ENCODE results near the gene FAM217B.

The FAM217B gene

GRCh38 chr20:59972037-59972801, 32.0 kb downstream of the FAM217B start:
- H3K27me3 Mint-ChIP-seq, result no peaks in the 10 kb centered on the region

GRCh38 chr20:59976156-59976782, 36.1 kb downstream of the FAM217B start:
- peaks cover 10% of the 10 kb centered on the region for H3K36me3 Mint-ChIP-seq
- no peak overlapping the region for H3K4me3 Mint-ChIP-seq
- no peak for ATAC-seq (ENCODE audit: low read depth)
- no peaks in the 10 kb centered on the region for H3K9me3 Mint-ChIP-seq
- no peaks in the 10 kb centered on the region for H3K27me3 Mint-ChIP-seq
- H3K27ac Mint-ChIP-seq, result no peak overlapping the region
- H3K4me1 Mint-ChIP-seq, result no peaks in the 10 kb centered on the region
- no peak for DNase-seq (ENCODE audit: low spot score in 2 of 2)

More at GRCh38 chr20:59972037-59972801, 32.0 kb downstream of the FAM217B start:
- Mint-ChIP-seq H3K27ac (no peak overlapping the region), H3K4me1 (no peaks in the 10 kb centered on the region), H3K9me3 (no peaks in the 10 kb centered on the region), H3K36me3 (peaks cover 8% of the 10 kb centered on the region), H3K4me3 (no peak overlapping the region)
- DNase-seq (ENCODE audit: low spot score in 2 of 2) (no peak), ATAC-seq (ENCODE audit: low read depth) (no peak)

- H3K4me1 Mint-ChIP-seq, result no peaks in the 10 kb centered on the region
- peaks cover 1% of the 10 kb centered on the region for H3K9me3 Mint-ChIP-seq
- H3K27ac Mint-ChIP-seq, result no peak overlapping the region
- peaks cover 10% of the 10 kb centered on the region for H3K36me3 Mint-ChIP-seq
- ATAC-seq (ENCODE audit: low read depth) (no peak), DNase-seq (ENCODE audit: low spot score in 2 of 2) (no peak)
- H3K4me3 Mint-ChIP-seq, result no peak overlapping the region
- H3K27me3 Mint-ChIP-seq, result no peaks in the 10 kb centered on the region
Observed at GRCh38 chr20:59977086-59977485, 36.9 kb downstream of the FAM217B start.

- Mint-ChIP-seq H3K27ac (no peak overlapping the region), H3K4me1 (peaks cover 2% of the 10 kb centered on the region), H3K36me3 (peaks cover 5% of the 10 kb centered on the region), H3K27me3 (no peaks in the 10 kb centered on the region), H3K9me3 (peaks cover 1% of the 10 kb centered on the region), H3K4me3 (no peak overlapping the region)
- ATAC-seq (ENCODE audit: low read depth) (no peak), DNase-seq (ENCODE audit: low spot score in 2 of 2) (no peak)
Observed at GRCh38 chr20:59983076-59983475, 42.9 kb downstream of the FAM217B start.

GRCh38 chr20:59984541-59984940, 44.4 kb downstream of the FAM217B start:
- Mint-ChIP-seq H3K4me1 (peaks cover 2% of the 10 kb centered on the region), H3K4me3 (no peak overlapping the region), H3K27ac (peak overlapping the region; percentile 54), H3K27me3 (no peaks in the 10 kb centered on the region), H3K9me3 (peaks cover 1% of the 10 kb centered on the region), H3K36me3 (peaks cover 7% of the 10 kb centered on the region)
- DNase-seq (ENCODE audit: low spot score in 2 of 2), result no peak
- no peak for ATAC-seq (ENCODE audit: low read depth)

- Mint-ChIP-seq H3K27me3 (no peaks in the 10 kb centered on the region), H3K4me3 (no peak overlapping the region), H3K27ac (peak overlapping the region; percentile 54), H3K9me3 (peaks cover 1% of the 10 kb centered on the region), H3K36me3 (peaks cover 9% of the 10 kb centered on the region), H3K4me1 (peaks cover 2% of the 10 kb centered on the region)
- ATAC-seq (ENCODE audit: low read depth) (no peak), DNase-seq (ENCODE audit: low spot score in 2 of 2) (no peak)
Observed at GRCh38 chr20:59985164-59985563, 45.0 kb downstream of the FAM217B start.

GRCh38 chr20:59985864-59986263, 45.7 kb downstream of the FAM217B start:
- peaks cover 2% of the 10 kb centered on the region for H3K4me1 Mint-ChIP-seq
- peaks cover 7% of the 10 kb centered on the region for H3K36me3 Mint-ChIP-seq
- DNase-seq (ENCODE audit: low spot score in 2 of 2) (no peak), ATAC-seq (ENCODE audit: low read depth) (no peak)
- peaks cover 1% of the 10 kb centered on the region for H3K9me3 Mint-ChIP-seq
- no peaks in the 10 kb centered on the region for H3K27me3 Mint-ChIP-seq
- H3K4me3 Mint-ChIP-seq, result no peak overlapping the region
- H3K27ac Mint-ChIP-seq, result no peak overlapping the region

- Mint-ChIP-seq H3K27me3 (no peaks in the 10 kb centered on the region), H3K4me1 (peaks cover 2% of the 10 kb centered on the region), H3K36me3 (peaks cover 7% of the 10 kb centered on the region), H3K27ac (no peak overlapping the region), H3K4me3 (no peak overlapping the region), H3K9me3 (no peaks in the 10 kb centered on the region)
- ATAC-seq (ENCODE audit: low read depth), result no peak
- no peak for DNase-seq (ENCODE audit: low spot score in 2 of 2)
Observed at GRCh38 chr20:59987135-59987534, 46.9 kb downstream of the FAM217B start.

- H3K27ac Mint-ChIP-seq, result no peak overlapping the region
- H3K4me3 Mint-ChIP-seq, result no peak overlapping the region
- ATAC-seq (ENCODE audit: low read depth), result no peak
- H3K36me3 Mint-ChIP-seq, result peaks cover 6% of the 10 kb centered on the region
- H3K9me3 Mint-ChIP-seq, result no peaks in the 10 kb centered on the region
- no peak for DNase-seq (ENCODE audit: low spot score in 2 of 2)
- H3K4me1 Mint-ChIP-seq, result peaks cover 2% of the 10 kb centered on the region
- no peaks in the 10 kb centered on the region for H3K27me3 Mint-ChIP-seq
Observed at GRCh38 chr20:59988141-59988540, 48.0 kb downstream of the FAM217B start.

- no peak for ATAC-seq (ENCODE audit: low read depth)
- Mint-ChIP-seq H3K27ac (no peak overlapping the region), H3K27me3 (no peaks in the 10 kb centered on the region), H3K9me3 (no peaks in the 10 kb centered on the region), H3K4me1 (no peaks in the 10 kb centered on the region), H3K4me3 (no peak overlapping the region), H3K36me3 (peaks cover 8% of the 10 kb centered on the region)
- DNase-seq (ENCODE audit: low spot score in 2 of 2), result no peak
Observed at GRCh38 chr20:59992526-59993084, 52.4 kb downstream of the FAM217B start.

- no peak overlapping the region for H3K4me3 Mint-ChIP-seq
- H3K4me1 Mint-ChIP-seq, result no peaks in the 10 kb centered on the region
- no peaks in the 10 kb centered on the region for H3K9me3 Mint-ChIP-seq
- H3K36me3 Mint-ChIP-seq, result peaks cover 12% of the 10 kb centered on the region
- no peaks in the 10 kb centered on the region for H3K27me3 Mint-ChIP-seq
- no peak for DNase-seq (ENCODE audit: low spot score in 2 of 2)
- no peak overlapping the region for H3K27ac Mint-ChIP-seq
- no peak for ATAC-seq (ENCODE audit: low read depth)
Observed at GRCh38 chr20:59993736-59994430, 53.7 kb downstream of the FAM217B start.

- ATAC-seq (ENCODE audit: low read depth) (no peak), DNase-seq (ENCODE audit: low spot score in 2 of 2) (no peak)
- H3K4me1 Mint-ChIP-seq, result no peaks in the 10 kb centered on the region
- H3K9me3 Mint-ChIP-seq, result no peaks in the 10 kb centered on the region
- H3K36me3 Mint-ChIP-seq, result peaks cover 12% of the 10 kb centered on the region
- no peak overlapping the region for H3K27ac Mint-ChIP-seq
- H3K4me3 Mint-ChIP-seq, result no peak overlapping the region
- H3K27me3 Mint-ChIP-seq, result no peaks in the 10 kb centered on the region
Observed at GRCh38 chr20:59994697-59995122, 54.5 kb downstream of the FAM217B start.

- Mint-ChIP-seq H3K27me3 (no peaks in the 10 kb centered on the region), H3K36me3 (peaks cover 10% of the 10 kb centered on the region), H3K27ac (no peak overlapping the region), H3K4me3 (no peak overlapping the region), H3K4me1 (no peaks in the 10 kb centered on the region), H3K9me3 (no peaks in the 10 kb centered on the region)
- DNase-seq (ENCODE audit: low spot score in 2 of 2) (no peak), ATAC-seq (ENCODE audit: low read depth) (no peak)
Observed at GRCh38 chr20:59996108-59996507, 55.9 kb downstream of the FAM217B start.

- Mint-ChIP-seq H3K27me3 (no peaks in the 10 kb centered on the region), H3K36me3 (peaks cover 14% of the 10 kb centered on the region), H3K9me3 (no peaks in the 10 kb centered on the region), H3K4me3 (no peak overlapping the region), H3K4me1 (no peaks in the 10 kb centered on the region), H3K27ac (no peak overlapping the region)
- no peak for ATAC-seq (ENCODE audit: low read depth)
- no peak for DNase-seq (ENCODE audit: low spot score in 2 of 2)
Observed at GRCh38 chr20:59997896-59998295, 57.7 kb downstream of the FAM217B start.
